Stimulated activated CD4-positive, alpha-beta T cell treated with anti-CD3 and anti-CD28 coated beads, Interleukin-4, amount 100 ng/mL, for 48 hours (primary cell): ENCODE measurements around the gene DPH6.
"Not testable (repeated sequence)": the region's sequence is repeated elsewhere in the genome, so short reads cannot be mapped to it uniquely, and the experiment has no call there.

Experiments used
- DNase-seq, 2 donors: peaks; one replicate each; pipeline ENCODE4 v3.0.0-alpha.2; 2020; ENCODE audit warnings: low read depth in 2 of 2

Gene DPH6

GRCh38 chr15:35437157-35437556 is 108.8 kb downstream of the DPH6 start:
- DNase-seq, result no peak

GRCh38 chr15:35436422-35436821 is 109.5 kb downstream of the DPH6 start:
- DNase-seq, result no peak

- DNase-seq, result no peak
Measured at GRCh38 chr15:35431281-35431680, 114.7 kb downstream of the DPH6 start.

- no peak for DNase-seq
Measured at GRCh38 chr15:35430301-35430700, 115.7 kb downstream of the DPH6 start.

GRCh38 chr15:35427496-35427895 is 118.5 kb downstream of the DPH6 start:
- DNase-seq, result no peak

- DNase-seq, result no peak
Measured at GRCh38 chr15:35427091-35427490, 118.9 kb downstream of the DPH6 start.

GRCh38 chr15:35410775-35411174 is 135.2 kb downstream of the DPH6 start:
- no peak for DNase-seq

GRCh38 chr15:35399901-35400300 is 146.1 kb downstream of the DPH6 start:
- no peak for DNase-seq

GRCh38 chr15:35397027-35397426 is 148.9 kb downstream of the DPH6 start:
- no peak for DNase-seq

- DNase-seq, result no peak
Measured at GRCh38 chr15:35394416-35394815, 151.5 kb downstream of the DPH6 start.

- no peak for DNase-seq
Measured at GRCh38 chr15:35393398-35393797, 152.6 kb downstream of the DPH6 start.

GRCh38 chr15:35391408-35391984 is 154.5 kb downstream of the DPH6 start:
- not testable (repeated sequence) for DNase-seq

- DNase-seq, result no peak
Measured at GRCh38 chr15:35383506-35383905, 162.5 kb downstream of the DPH6 start.

GRCh38 chr15:35381328-35381727 is 164.6 kb downstream of the DPH6 start:
- DNase-seq, result no peak

GRCh38 chr15:35379972-35380371 is 166.0 kb downstream of the DPH6 start:
- DNase-seq, result no peak

- not testable (repeated sequence) for DNase-seq
Measured at GRCh38 chr15:35378454-35378853, 167.5 kb downstream of the DPH6 start.

GRCh38 chr15:35376707-35377106 is 169.3 kb downstream of the DPH6 start:
- no peak for DNase-seq

- no peak for DNase-seq
Measured at GRCh38 chr15:35374661-35375060, 171.3 kb downstream of the DPH6 start.

GRCh38 chr15:35362195-35362829 is 183.7 kb downstream of the DPH6 start:
- no peak for DNase-seq

- no peak for DNase-seq
Measured at GRCh38 chr15:35358824-35359223, 187.1 kb downstream of the DPH6 start.

GRCh38 chr15:35351059-35351458 is 194.9 kb downstream of the DPH6 start:
- no peak for DNase-seq

- no peak for DNase-seq
Measured at GRCh38 chr15:35349916-35350315, 196.0 kb downstream of the DPH6 start.

- no peak for DNase-seq
Measured at GRCh38 chr15:35330916-35331315, 215.0 kb downstream of the DPH6 start.
